Measurements from ENCODE around the gene AGBL4. TPM values are rescaled to one million over a fixed set of nuclear protein-coding genes. Genes with fewer than 3 reads are reported as not detected.

The AGBL4 gene
- total RNA-seq, 1 donor from 2014 or later: 3.1 TPM

DNA sequence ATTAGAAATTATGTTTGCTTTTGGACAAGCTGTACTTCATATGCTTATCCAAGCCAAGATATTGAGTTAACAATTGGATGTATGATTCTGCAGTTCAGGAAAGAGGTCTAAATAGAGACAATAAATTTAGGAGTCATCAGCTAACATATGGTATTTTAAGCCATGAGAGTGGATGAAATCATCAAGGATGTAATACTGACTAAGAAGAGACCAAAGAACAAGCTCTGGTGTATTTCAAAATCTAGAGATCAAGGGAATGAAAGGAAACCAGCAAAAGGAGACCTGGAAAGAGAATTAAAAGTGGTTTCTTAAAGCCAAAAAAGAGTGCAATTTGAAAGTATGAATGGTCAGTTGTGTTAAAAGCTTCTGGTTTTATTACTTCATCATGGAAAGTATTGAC, 1063.4 kb downstream of the AGBL4 start:
- Mint-ChIP-seq H3K4me3 (ENCODE audit: low read depth) (no peak overlapping the region), H3K4me1 (ENCODE audit: low read depth) (peaks cover 2% of the 10 kb centered on the region), H3K27ac (no peak overlapping the region), H3K9me3 (ENCODE audit: low read depth) (peaks cover 24% of the 10 kb centered on the region), H3K27me3 (no peaks in the 10 kb centered on the region), H3K36me3 (ENCODE audit: insufficient read depth) (no peaks in the 10 kb centered on the region)
- TF ChIP-seq, protein P1, sequence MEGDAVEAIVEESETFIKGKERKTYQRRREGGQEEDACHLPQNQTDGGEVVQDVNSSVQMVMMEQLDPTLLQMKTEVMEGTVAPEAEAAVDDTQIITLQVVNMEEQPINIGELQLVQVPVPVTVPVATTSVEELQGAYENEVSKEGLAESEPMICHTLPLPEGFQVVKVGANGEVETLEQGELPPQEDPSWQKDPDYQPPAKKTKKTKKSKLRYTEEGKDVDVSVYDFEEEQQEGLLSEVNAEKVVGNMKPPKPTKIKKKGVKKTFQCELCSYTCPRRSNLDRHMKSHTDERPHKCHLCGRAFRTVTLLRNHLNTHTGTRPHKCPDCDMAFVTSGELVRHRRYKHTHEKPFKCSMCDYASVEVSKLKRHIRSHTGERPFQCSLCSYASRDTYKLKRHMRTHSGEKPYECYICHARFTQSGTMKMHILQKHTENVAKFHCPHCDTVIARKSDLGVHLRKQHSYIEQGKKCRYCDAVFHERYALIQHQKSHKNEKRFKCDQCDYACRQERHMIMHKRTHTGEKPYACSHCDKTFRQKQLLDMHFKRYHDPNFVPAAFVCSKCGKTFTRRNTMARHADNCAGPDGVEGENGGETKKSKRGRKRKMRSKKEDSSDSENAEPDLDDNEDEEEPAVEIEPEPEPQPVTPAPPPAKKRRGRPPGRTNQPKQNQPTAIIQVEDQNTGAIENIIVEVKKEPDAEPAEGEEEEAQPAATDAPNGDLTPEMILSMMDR (IDR thresholded peaks at IDR 0.05; ENCODE audit: unreplicated experiment): no peak
- DNase-seq (ENCODE audit: low spot score, unreplicated experiment): no peak

GRCh38 chr1:48955774-48956173, 1068.0 kb downstream of the AGBL4 start:
- Mint-ChIP-seq H3K36me3 (ENCODE audit: insufficient read depth) (no peaks in the 10 kb centered on the region), H3K27ac (no peak overlapping the region), H3K9me3 (ENCODE audit: low read depth) (peaks cover 29% of the 10 kb centered on the region), H3K4me3 (ENCODE audit: low read depth) (no peak overlapping the region), H3K27me3 (no peaks in the 10 kb centered on the region), H3K4me1 (ENCODE audit: low read depth) (no peaks in the 10 kb centered on the region)
- no peak for DNase-seq (ENCODE audit: low spot score, unreplicated experiment)
- TF ChIP-seq, protein P1 (IDR thresholded peaks at IDR 0.05; ENCODE audit: unreplicated experiment): no peak

- Mint-ChIP-seq H3K9me3 (ENCODE audit: low read depth) (peaks cover 19% of the 10 kb centered on the region), H3K4me1 (ENCODE audit: low read depth) (no peaks in the 10 kb centered on the region), H3K27me3 (peaks cover 1% of the 10 kb centered on the region), H3K27ac (no peak overlapping the region), H3K4me3 (ENCODE audit: low read depth) (no peak overlapping the region), H3K36me3 (ENCODE audit: insufficient read depth) (no peaks in the 10 kb centered on the region)
- DNase-seq (ENCODE audit: low spot score, unreplicated experiment): no peak
- TF ChIP-seq, protein P1 (IDR thresholded peaks at IDR 0.05; ENCODE audit: unreplicated experiment): no peak
Measured at GRCh38 chr1:48953617-48954016, 1070.1 kb downstream of the AGBL4 start.

GRCh38 chr1:48948562-48948961, 1075.2 kb downstream of the AGBL4 start:
- Mint-ChIP-seq H3K4me3 (ENCODE audit: low read depth) (no peak overlapping the region), H3K27ac (no peak overlapping the region), H3K36me3 (ENCODE audit: insufficient read depth) (no peaks in the 10 kb centered on the region), H3K9me3 (ENCODE audit: low read depth) (peaks cover 9% of the 10 kb centered on the region), H3K27me3 (peaks cover 3% of the 10 kb centered on the region), H3K4me1 (ENCODE audit: low read depth) (peaks cover 2% of the 10 kb centered on the region)
- DNase-seq (ENCODE audit: low spot score, unreplicated experiment): no peak
- TF ChIP-seq, protein P1 (IDR thresholded peaks at IDR 0.05; ENCODE audit: unreplicated experiment): no peak

- DNase-seq (ENCODE audit: low spot score, unreplicated experiment): no peak
- Mint-ChIP-seq H3K9me3 (ENCODE audit: low read depth) (peaks cover 9% of the 10 kb centered on the region), H3K36me3 (ENCODE audit: insufficient read depth) (no peaks in the 10 kb centered on the region), H3K4me3 (ENCODE audit: low read depth) (no peak overlapping the region), H3K27me3 (peaks cover 3% of the 10 kb centered on the region), H3K4me1 (ENCODE audit: low read depth) (peaks cover 2% of the 10 kb centered on the region), H3K27ac (no peak overlapping the region)
- TF ChIP-seq, protein P1 (IDR thresholded peaks at IDR 0.05; ENCODE audit: unreplicated experiment): no peak
Measured at GRCh38 chr1:48947761-48948537, 1075.8 kb downstream of the AGBL4 start.
